Measurements from ENCODE around the gene MRTO4.
"Not testable (repeated sequence)": the region's sequence is repeated elsewhere in the genome, so short reads cannot be mapped to it uniquely, and the experiment has no call there.

GRCh38 chr1:19270343-19270730, 18.7 kb downstream of the MRTO4 start:
- TF ChIP-seq, protein P1, sequence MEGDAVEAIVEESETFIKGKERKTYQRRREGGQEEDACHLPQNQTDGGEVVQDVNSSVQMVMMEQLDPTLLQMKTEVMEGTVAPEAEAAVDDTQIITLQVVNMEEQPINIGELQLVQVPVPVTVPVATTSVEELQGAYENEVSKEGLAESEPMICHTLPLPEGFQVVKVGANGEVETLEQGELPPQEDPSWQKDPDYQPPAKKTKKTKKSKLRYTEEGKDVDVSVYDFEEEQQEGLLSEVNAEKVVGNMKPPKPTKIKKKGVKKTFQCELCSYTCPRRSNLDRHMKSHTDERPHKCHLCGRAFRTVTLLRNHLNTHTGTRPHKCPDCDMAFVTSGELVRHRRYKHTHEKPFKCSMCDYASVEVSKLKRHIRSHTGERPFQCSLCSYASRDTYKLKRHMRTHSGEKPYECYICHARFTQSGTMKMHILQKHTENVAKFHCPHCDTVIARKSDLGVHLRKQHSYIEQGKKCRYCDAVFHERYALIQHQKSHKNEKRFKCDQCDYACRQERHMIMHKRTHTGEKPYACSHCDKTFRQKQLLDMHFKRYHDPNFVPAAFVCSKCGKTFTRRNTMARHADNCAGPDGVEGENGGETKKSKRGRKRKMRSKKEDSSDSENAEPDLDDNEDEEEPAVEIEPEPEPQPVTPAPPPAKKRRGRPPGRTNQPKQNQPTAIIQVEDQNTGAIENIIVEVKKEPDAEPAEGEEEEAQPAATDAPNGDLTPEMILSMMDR (conservative IDR thresholded peaks at IDR 0.05; ENCODE audit: low read depth, low read length): not testable (repeated sequence)
- not testable (repeated sequence) for TF ChIP-seq EZH2phosphoT487 (IDR thresholded peaks at IDR 0.05; ENCODE audit: borderline replicate concordance, low read length)

Data from PC-3 (cell line).